Measurements from ENCODE around the gene CNOT11. TPM values are rescaled to one million over a fixed set of nuclear protein-coding genes. Genes with fewer than 3 reads are reported as not detected.

The CNOT11 gene
- total RNA-seq, 1 donor from 2014 or later = 33.8 TPM

GRCh38 chr2:101300164-101300563, 47.5 kb downstream of the CNOT11 start:
- Histone ChIP-seq H3K4me3 (no peak overlapping the region), H3K27me3 (ENCODE audit: low read depth) (no peaks in the 10 kb centered on the region), H3K4me1 (peaks cover 97% of the 10 kb centered on the region), H3K36me3 (no peaks in the 10 kb centered on the region), H3K27ac (replicated peaks) (peak overlapping the region; percentile 21), H3K9me3 (replicated peaks) (no peaks in the 10 kb centered on the region)
- no peak for TF ChIP-seq CTCF (IDR thresholded peaks at IDR 0.05; ENCODE audit: borderline replicate concordance)
- intact Hi-C loops (cut with micrococcal nuclease) = no loop called here
- no peak for DNase-seq

GRCh38 chr2:101300836-101301235, 48.1 kb downstream of the CNOT11 start:
- Histone ChIP-seq H3K36me3 (no peaks in the 10 kb centered on the region), H3K4me3 (no peak overlapping the region), H3K9me3 (replicated peaks) (no peaks in the 10 kb centered on the region), H3K27ac (replicated peaks) (no peak overlapping the region), H3K27me3 (ENCODE audit: low read depth) (no peaks in the 10 kb centered on the region), H3K4me1 (peaks cover 97% of the 10 kb centered on the region)
- no peak for TF ChIP-seq CTCF (IDR thresholded peaks at IDR 0.05; ENCODE audit: borderline replicate concordance)
- intact Hi-C loops (cut with micrococcal nuclease) = no loop called here
- DNase-seq = no peak

- no peaks in the 10 kb centered on the region for H3K36me3 ChIP-seq
- no peak for DNase-seq
- no peak for TF ChIP-seq CTCF (IDR thresholded peaks at IDR 0.05; ENCODE audit: borderline replicate concordance)
- no peak overlapping the region for H3K4me3 ChIP-seq
- intact Hi-C loops (cut with micrococcal nuclease) = no loop called here
- no peaks in the 10 kb centered on the region for H3K9me3 ChIP-seq (replicated peaks)
- no peak overlapping the region for H3K27ac ChIP-seq (replicated peaks)
- H3K27me3 ChIP-seq (ENCODE audit: low read depth) = no peaks in the 10 kb centered on the region
- H3K4me1 ChIP-seq = peaks cover 100% of the 10 kb centered on the region
Measured at GRCh38 chr2:101302016-101302415, 49.3 kb downstream of the CNOT11 start.

GRCh38 chr2:101303688-101304087, 51.0 kb downstream of the CNOT11 start:
- no peaks in the 10 kb centered on the region for H3K36me3 ChIP-seq
- no peak overlapping the region for H3K4me3 ChIP-seq
- intact Hi-C loops (cut with micrococcal nuclease) = no loop called here
- DNase-seq = no peak
- H3K4me1 ChIP-seq = peaks cover 98% of the 10 kb centered on the region
- no peaks in the 10 kb centered on the region for H3K27me3 ChIP-seq (ENCODE audit: low read depth)
- no peak overlapping the region for H3K27ac ChIP-seq (replicated peaks)
- TF ChIP-seq CTCF (IDR thresholded peaks at IDR 0.05; ENCODE audit: borderline replicate concordance) = no peak
- H3K9me3 ChIP-seq (replicated peaks) = no peaks in the 10 kb centered on the region

GRCh38 chr2:101305035-101305434, 52.3 kb downstream of the CNOT11 start:
- Histone ChIP-seq H3K27ac (replicated peaks) (no peak overlapping the region), H3K4me3 (no peak overlapping the region), H3K4me1 (peaks cover 90% of the 10 kb centered on the region), H3K36me3 (no peaks in the 10 kb centered on the region), H3K27me3 (ENCODE audit: low read depth) (no peaks in the 10 kb centered on the region), H3K9me3 (replicated peaks) (no peaks in the 10 kb centered on the region)
- DNase-seq = no peak
- no peak for TF ChIP-seq CTCF (IDR thresholded peaks at IDR 0.05; ENCODE audit: borderline replicate concordance)
- intact Hi-C loops (cut with micrococcal nuclease) = no loop called here

Data from left ventricle myocardium inferior (tissue), 1 donor.